Hepatocyte (in vitro differentiated cells): ENCODE results near the gene SRP14.

Source experiments
- CTCF ChIP-seq: fragments of 200-600 bp; sonication (generic); IDR thresholded peaks from 2 replicates; pipeline ENCODE4 v1.5.1; 2016; ENCODE audit warnings: antibody characterized with exemption, mild to moderate bottlenecking; ENCODE audit not compliant: poor library complexity
- EZH2phosphoT487 ChIP-seq: fragments of 200-600 bp; sonication (generic); IDR thresholded peaks from one replicate; pipeline ENCODE4 v1.6.1; 2018; ENCODE audit warnings: antibody characterized with exemption, mild to moderate bottlenecking, low read depth, moderate library complexity; ENCODE audit not compliant: unreplicated experiment, severe bottlenecking

- TF ChIP-seq CTCF (no peak), EZH2phosphoT487 (no peak)
Measured at GRCh38 chr15:40067921-40068624, 29.1 kb upstream of the SRP14 start.
